Neuronal stem cell (in vitro differentiated cells): ENCODE data around the gene VAC14.
A peak's percentile ranks its signal among the peaks of the same experiment; 100 is the strongest.

ENCODE experiments used
- DNase-seq: peaks from one replicate; pipeline ENCODE4 v3.0.0-alpha.2; 2013; ENCODE audit warnings: low spot score
- H2AFZ ChIP-seq: one replicate; pipeline ENCODE4 v1.6.1; 2013; ENCODE audit warnings: mild to moderate bottlenecking, low read length, inconsistent platforms
- H2AK5ac ChIP-seq: 2 replicates; pipeline ENCODE4 v1.6.1; 2013; ENCODE audit warnings: low read depth, mild to moderate bottlenecking, inconsistent platforms, low read length, moderate library complexity, mixed read lengths
- H2BK120ac ChIP-seq: 2 replicates; pipeline ENCODE4 v1.6.1; 2013; ENCODE audit warnings: low read depth, mild to moderate bottlenecking, inconsistent platforms, low read length, moderate library complexity, mixed read lengths
- H2BK12ac ChIP-seq: one replicate; pipeline ENCODE4 v1.6.1; 2013; ENCODE audit warnings: low read length, inconsistent platforms
- H2BK15ac ChIP-seq: 2 replicates; pipeline ENCODE4 v1.6.1; 2013; ENCODE audit warnings: mild to moderate bottlenecking, low read length, inconsistent platforms, mixed read lengths
- H2BK5ac ChIP-seq: one replicate; pipeline ENCODE4 v1.6.1; 2013; ENCODE audit warnings: inconsistent platforms, mild to moderate bottlenecking, low read length, moderate library complexity
- H3K14ac ChIP-seq: one replicate; pipeline ENCODE4 v1.6.1; 2013; ENCODE audit warnings: low read length, inconsistent platforms
- H3K18ac ChIP-seq: 2 replicates; pipeline ENCODE4 v1.6.1; 2013; ENCODE audit warnings: low read length, inconsistent platforms
- H3K23ac ChIP-seq: 2 replicates; pipeline ENCODE4 v1.6.1; 2013; ENCODE audit warnings: low read depth, mild to moderate bottlenecking, mixed read lengths, low read length, inconsistent platforms; ENCODE audit not compliant: poor library complexity
- H3K27ac ChIP-seq: replicated peaks from 3 replicates; pipeline ENCODE4 v1.5.1; 2013; ENCODE audit warnings: low read length, inconsistent platforms
- H3K27me3 ChIP-seq, 3 experiments: 2 replicates each; pipeline ENCODE4 v1.6.1; 2013; ENCODE audit warnings: low read length in 3 of 3, mild to moderate bottlenecking in 2 of 3, inconsistent platforms in 1 of 3, low read depth in 1 of 3, mixed read lengths in 1 of 3, moderate library complexity in 1 of 3; ENCODE audit not compliant: control insufficient read depth in 3 of 3, insufficient read depth in 3 of 3
- H3K36me3 ChIP-seq, 2 donors: replicated peaks in 1 of 2; 2 replicates each; pipeline ENCODE4 v1.6.1; 2013; ENCODE audit warnings: low read length in 2 of 2; ENCODE audit not compliant: control insufficient read depth in 2 of 2, insufficient read depth in 2 of 2
- H3K4ac ChIP-seq: 2 replicates; pipeline ENCODE4 v1.6.1; 2013; ENCODE audit warnings: inconsistent platforms, mild to moderate bottlenecking, low read length, moderate library complexity
- H3K4me1 ChIP-seq, 2 donors: 1 replicate in 1 of 2; 2 replicates in 1 of 2; pipeline ENCODE4 v1.6.1; 2013; ENCODE audit warnings: low read length in 2 of 2, low read depth in 1 of 2; ENCODE audit not compliant: control insufficient read depth in 2 of 2, insufficient read depth in 1 of 2
- H3K4me2 ChIP-seq: one replicate; pipeline ENCODE4 v1.6.1; 2013; ENCODE audit warnings: mild to moderate bottlenecking, low read length, inconsistent platforms; ENCODE audit not compliant: insufficient read depth, poor library complexity, severe bottlenecking
- H3K4me3 ChIP-seq, 2 donors: 2 replicates each; pipeline ENCODE4 v1.5.1; 2013; ENCODE audit warnings: low read length in 2 of 2, mild to moderate bottlenecking in 2 of 2, inconsistent platforms in 1 of 2, moderate library complexity in 1 of 2
- H3K79me1 ChIP-seq: one replicate; pipeline ENCODE4 v1.6.1; 2013; ENCODE audit warnings: low read depth, mild to moderate bottlenecking, inconsistent platforms, low read length, moderate library complexity
- H3K9ac ChIP-seq: one replicate; pipeline ENCODE4 v1.6.1; 2013; ENCODE audit warnings: mild to moderate bottlenecking, low read depth, low read length, inconsistent platforms; ENCODE audit not compliant: poor library complexity
- H3K9me3 ChIP-seq, 2 donors: replicated peaks in 1 of 2; 2 replicates each; pipeline versions ENCODE3 to v1.6.1; 2013; ENCODE audit warnings: low read length in 2 of 2, mild to moderate bottlenecking in 2 of 2, inconsistent platforms in 1 of 2, low read depth in 1 of 2, mixed read lengths in 1 of 2, moderate library complexity in 1 of 2; ENCODE audit not compliant: control insufficient read depth in 2 of 2, insufficient read depth in 1 of 2
- H4K8ac ChIP-seq: one replicate; pipeline ENCODE4 v1.6.1; 2013; ENCODE audit warnings: low read depth, mild to moderate bottlenecking, inconsistent platforms, low read length, moderate library complexity
- H4K91ac ChIP-seq: one replicate; pipeline ENCODE4 v1.6.1; 2013; ENCODE audit warnings: low read length, low read depth, mild to moderate bottlenecking, inconsistent platforms; ENCODE audit not compliant: poor library complexity
- WGBS, 2 donors: extraction: QIAGEN DNeasy Blood & Tissue Kit; methylation state at CpG; one replicate each; pipeline ENCODE4 v1.1.7; 2013; ENCODE audit warnings: missing lambda C conversion rate in 2 of 2, mixed read lengths in 1 of 2; ENCODE audit not compliant: insufficient read length in 2 of 2, insufficient replicate concordance in 1 of 2; ENCODE audit errors: extremely low coverage in 2 of 2; 5-methylcytosine and 5-hydroxymethylcytosine counted together

The VAC14 gene

GRCh38 chr16:70702624-70703023, 98.3 kb downstream of the VAC14 start:
- WGBS, 2 donors, result no CpG with 5 or more reads among the region's 8 CpGs
- H3K4me2 ChIP-seq, result no peak overlapping the region
- H2BK120ac ChIP-seq, result no peak overlapping the region
- H3K23ac ChIP-seq, result no peak overlapping the region
- H3K14ac ChIP-seq, result no peak overlapping the region
- DNase-seq, result no peak
- H4K91ac ChIP-seq, result no peak overlapping the region
- H3K9me3 ChIP-seq, result peaks cover 0 to 8% of the 10 kb centered on the region in 2 donors
- H2BK15ac ChIP-seq, result no peak overlapping the region
- H3K4me3 ChIP-seq, result no peak overlapping the region
- peak overlapping the region; percentile 88 for H2AK5ac ChIP-seq
- H3K27ac ChIP-seq, result no peak overlapping the region
- no peak overlapping the region for H4K8ac ChIP-seq
- H2AFZ ChIP-seq, result no peak overlapping the region
- no peaks in the 10 kb centered on the region for H3K27me3 ChIP-seq
- no peak overlapping the region for H3K4ac ChIP-seq
- peaks cover 3% of the 10 kb centered on the region for H3K79me1 ChIP-seq
- H3K36me3 ChIP-seq, result peaks cover 3 to 12% of the 10 kb centered on the region in 2 donors
- H3K4me1 ChIP-seq, result peaks cover 14 to 24% of the 10 kb centered on the region in 2 donors
- H3K18ac ChIP-seq, result peak overlapping the region; percentile 28
- peak overlapping the region; percentile 6 for H3K9ac ChIP-seq
- no peak overlapping the region for H2BK5ac ChIP-seq
- no peak overlapping the region for H2BK12ac ChIP-seq

GRCh38 chr16:70701998-70702397, 99.0 kb downstream of the VAC14 start:
- Histone ChIP-seq H3K27me3 (no peaks in the 10 kb centered on the region), H2BK120ac (no peak overlapping the region), H3K79me1 (peaks cover 3% of the 10 kb centered on the region), H3K4me3 (no peak overlapping the region), H3K9me3 (peaks cover 0 to 8% of the 10 kb centered on the region in 2 donors), H3K14ac (no peak overlapping the region), H3K23ac (no peak overlapping the region), H2AFZ (no peak overlapping the region), H3K4me2 (no peak overlapping the region), H3K27ac (no peak overlapping the region), H3K9ac (no peak overlapping the region), H4K8ac (no peak overlapping the region), H3K18ac (no peak overlapping the region), H4K91ac (no peak overlapping the region), H2BK12ac (no peak overlapping the region), H3K4me1 (peaks cover 16 to 24% of the 10 kb centered on the region in 2 donors), H2BK15ac (no peak overlapping the region), H3K4ac (no peak overlapping the region), H2BK5ac (no peak overlapping the region), H3K36me3 (peaks cover 3 to 12% of the 10 kb centered on the region in 2 donors), H2AK5ac (no peak overlapping the region)
- DNase-seq, result no peak
- WGBS, 2 donors, result no CpG with 5 or more reads among the region's 8 CpGs

GRCh38 chr16:70701596-70701995, 99.4 kb downstream of the VAC14 start:
- H3K4ac ChIP-seq, result no peak overlapping the region
- H3K79me1 ChIP-seq, result peaks cover 3% of the 10 kb centered on the region
- H3K27me3 ChIP-seq, result no peaks in the 10 kb centered on the region
- H3K4me1 ChIP-seq, result peaks cover 16 to 24% of the 10 kb centered on the region in 2 donors
- H3K36me3 ChIP-seq, result peaks cover 3 to 12% of the 10 kb centered on the region in 2 donors
- H3K9me3 ChIP-seq, result peaks cover 0 to 8% of the 10 kb centered on the region in 2 donors
- H3K9ac ChIP-seq, result no peak overlapping the region
- H4K8ac ChIP-seq, result no peak overlapping the region
- no peak overlapping the region for H3K27ac ChIP-seq
- no peak overlapping the region for H2BK5ac ChIP-seq
- no peak overlapping the region for H2AFZ ChIP-seq
- no peak for DNase-seq
- H3K23ac ChIP-seq, result peak overlapping the region; percentile 2
- no peak overlapping the region for H2BK12ac ChIP-seq
- no peak overlapping the region for H2BK120ac ChIP-seq
- H3K4me2 ChIP-seq, result no peak overlapping the region
- peak overlapping the region; percentile 39 for H3K14ac ChIP-seq
- H3K4me3 ChIP-seq, result no peak overlapping the region
- H3K18ac ChIP-seq, result no peak overlapping the region
- no peak overlapping the region for H2BK15ac ChIP-seq
- no peak overlapping the region for H4K91ac ChIP-seq
- no CpG with 5 or more reads among the region's 9 CpGs for WGBS, 2 donors
- no peak overlapping the region for H2AK5ac ChIP-seq

- peak overlapping the region; percentile 77 for H3K18ac ChIP-seq
- H3K4ac ChIP-seq, result no peak overlapping the region
- H3K4me1 ChIP-seq, result peaks cover 16 to 24% of the 10 kb centered on the region in 2 donors
- H3K4me2 ChIP-seq, result no peak overlapping the region
- H2AFZ ChIP-seq, result no peak overlapping the region
- no peak overlapping the region for H2BK12ac ChIP-seq
- peaks cover 0 to 8% of the 10 kb centered on the region in 2 donors for H3K9me3 ChIP-seq
- H3K27me3 ChIP-seq, result no peaks in the 10 kb centered on the region
- WGBS, 2 donors, result no CpG with 5 or more reads among the region's 3 CpGs
- peaks cover 3% of the 10 kb centered on the region for H3K79me1 ChIP-seq
- H3K36me3 ChIP-seq, result peaks cover 3 to 12% of the 10 kb centered on the region in 2 donors
- H2BK15ac ChIP-seq, result no peak overlapping the region
- H3K9ac ChIP-seq, result no peak overlapping the region
- H4K8ac ChIP-seq, result no peak overlapping the region
- H2BK5ac ChIP-seq, result no peak overlapping the region
- peak overlapping the region; percentile 2 for H3K23ac ChIP-seq
- H3K4me3 ChIP-seq, result no peak overlapping the region
- H2BK120ac ChIP-seq, result no peak overlapping the region
- no peak overlapping the region for H4K91ac ChIP-seq
- H3K27ac ChIP-seq, result no peak overlapping the region
- peak overlapping the region; percentile 39 for H3K14ac ChIP-seq
- H2AK5ac ChIP-seq, result no peak overlapping the region
- DNase-seq, result no peak
Observed at GRCh38 chr16:70701036-70701435, 99.9 kb downstream of the VAC14 start.
